NAMALWA (cell line): ENCODE measurements around the gene C16orf92.
"Not testable (repeated sequence)": the region's sequence is repeated elsewhere in the genome, so short reads cannot be mapped to it uniquely, and the experiment has no call there.

Experiments
- DNase-seq: peaks from one replicate; pipeline ENCODE4 v3.0.0-alpha.2; 2015; ENCODE audit warnings: low spot score

The C16orf92 gene

DNA sequence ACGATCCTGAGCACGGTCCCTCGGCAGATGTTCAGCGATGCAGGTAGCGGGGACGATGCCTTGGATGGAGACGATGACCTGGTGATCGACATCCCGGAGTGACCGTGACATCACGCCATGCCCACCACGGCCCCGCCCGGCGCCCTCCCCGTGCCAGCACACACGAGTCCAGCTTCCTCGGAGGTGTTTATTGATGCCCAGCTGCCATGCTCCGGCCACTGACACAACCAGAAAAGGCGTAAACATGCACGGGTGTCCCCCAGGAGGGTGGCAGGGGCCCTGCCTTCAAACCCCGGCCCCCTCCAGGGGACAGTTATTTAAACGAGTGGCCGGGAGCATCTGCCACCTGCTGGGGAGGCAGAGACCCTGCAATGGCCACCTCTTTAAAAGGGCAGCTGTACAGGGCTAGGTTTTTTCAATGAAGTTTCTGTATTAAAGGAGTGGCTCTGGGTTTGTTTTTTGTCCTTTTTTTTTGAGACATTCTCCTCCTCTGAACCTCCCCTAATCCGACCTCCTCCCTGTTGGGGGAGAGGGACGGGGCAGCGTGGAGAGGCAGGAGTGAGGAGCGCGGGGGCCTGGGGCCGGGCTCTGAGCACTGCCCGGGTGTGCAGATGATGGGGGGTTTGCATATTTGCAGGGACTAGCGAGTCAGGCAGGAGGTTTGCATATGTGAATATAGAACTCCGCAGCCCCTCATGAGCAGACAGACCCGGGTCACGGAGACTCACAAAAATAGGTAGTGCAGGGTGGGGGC is 17.5 kb upstream of the C16orf92 start:
- DNase-seq: peak; percentile 68

DNA sequence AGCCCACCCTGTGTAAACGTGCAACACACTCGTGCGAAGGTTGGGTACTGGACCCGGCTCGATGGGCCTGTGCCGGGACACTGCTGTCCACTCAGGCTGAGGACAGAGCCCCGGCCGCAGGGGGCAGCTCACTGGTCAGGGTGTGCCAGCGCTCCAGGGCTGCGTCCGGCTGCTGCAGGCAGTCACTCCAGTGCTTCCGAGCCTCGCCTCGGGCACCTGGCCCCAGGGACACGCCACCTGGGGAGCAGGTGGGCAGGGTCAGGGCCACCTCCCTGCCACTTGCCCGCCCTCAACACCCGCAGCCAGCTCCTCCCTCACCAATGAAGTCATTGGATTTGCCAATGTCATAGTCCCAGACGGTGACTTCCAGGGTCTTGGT is 16.9 kb upstream of the C16orf92 start:
- no peak for DNase-seq

DNA sequence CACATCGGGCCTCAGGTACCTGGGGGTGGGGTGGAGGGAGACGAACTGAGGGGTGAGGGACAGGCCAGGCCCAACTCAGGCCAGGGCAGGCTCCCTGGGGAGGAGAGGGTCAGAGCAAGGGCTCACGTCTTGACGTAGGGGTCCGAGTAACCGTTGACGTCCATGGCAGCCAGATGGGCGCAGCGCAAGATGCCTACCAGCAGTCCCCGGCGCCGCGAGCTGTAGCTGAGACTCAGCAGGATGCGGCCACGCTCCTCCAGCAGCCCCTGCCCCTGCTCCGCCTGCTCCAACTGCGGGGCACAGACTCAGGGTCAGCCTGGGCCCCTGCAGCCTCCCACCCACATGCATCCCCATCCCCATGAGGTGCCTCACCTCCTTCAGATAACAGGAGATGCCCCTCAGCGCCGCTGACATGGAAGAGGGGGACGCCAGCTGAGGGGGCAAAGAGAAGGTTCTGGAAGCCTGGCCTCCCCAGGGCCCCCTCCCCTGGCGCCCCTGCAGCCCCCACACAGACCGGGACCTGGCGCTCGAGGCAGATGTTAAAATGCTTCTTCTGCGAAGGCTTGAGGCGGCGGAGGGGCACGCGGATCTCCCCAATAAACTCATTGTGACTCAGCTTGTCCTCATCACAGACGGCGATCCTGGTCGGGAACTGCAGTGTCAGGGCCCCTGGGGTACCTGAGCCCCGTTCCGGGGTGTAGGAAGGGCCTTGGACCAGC is 16.2 kb upstream of the C16orf92 start:
- no peak for DNase-seq

DNA sequence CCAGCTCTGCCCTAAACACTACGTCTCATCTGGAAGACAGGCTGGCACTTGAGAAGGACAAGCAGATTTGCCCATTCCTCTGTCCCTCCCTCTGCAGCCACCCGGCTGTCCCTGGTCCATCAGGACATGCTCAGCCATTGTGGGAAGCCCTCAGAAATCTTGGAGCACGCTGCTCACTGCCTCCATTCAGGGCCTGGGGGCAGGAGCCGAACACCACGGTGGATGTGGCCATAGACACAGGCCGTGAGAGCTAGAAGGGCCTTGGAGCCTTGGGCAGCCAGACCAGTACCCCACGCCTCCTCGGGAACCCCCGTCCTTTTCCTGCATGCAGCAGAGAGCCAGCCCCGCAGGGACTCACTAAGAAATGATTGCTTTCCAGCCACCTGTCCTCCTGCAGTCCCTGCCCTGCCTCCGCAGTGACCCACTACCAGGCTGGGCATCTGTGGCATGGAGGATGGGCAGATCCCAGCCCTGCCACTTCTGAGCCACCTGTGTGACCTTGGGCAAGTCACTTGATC is 15.6 kb upstream of the C16orf92 start:
- DNase-seq: no peak

DNA sequence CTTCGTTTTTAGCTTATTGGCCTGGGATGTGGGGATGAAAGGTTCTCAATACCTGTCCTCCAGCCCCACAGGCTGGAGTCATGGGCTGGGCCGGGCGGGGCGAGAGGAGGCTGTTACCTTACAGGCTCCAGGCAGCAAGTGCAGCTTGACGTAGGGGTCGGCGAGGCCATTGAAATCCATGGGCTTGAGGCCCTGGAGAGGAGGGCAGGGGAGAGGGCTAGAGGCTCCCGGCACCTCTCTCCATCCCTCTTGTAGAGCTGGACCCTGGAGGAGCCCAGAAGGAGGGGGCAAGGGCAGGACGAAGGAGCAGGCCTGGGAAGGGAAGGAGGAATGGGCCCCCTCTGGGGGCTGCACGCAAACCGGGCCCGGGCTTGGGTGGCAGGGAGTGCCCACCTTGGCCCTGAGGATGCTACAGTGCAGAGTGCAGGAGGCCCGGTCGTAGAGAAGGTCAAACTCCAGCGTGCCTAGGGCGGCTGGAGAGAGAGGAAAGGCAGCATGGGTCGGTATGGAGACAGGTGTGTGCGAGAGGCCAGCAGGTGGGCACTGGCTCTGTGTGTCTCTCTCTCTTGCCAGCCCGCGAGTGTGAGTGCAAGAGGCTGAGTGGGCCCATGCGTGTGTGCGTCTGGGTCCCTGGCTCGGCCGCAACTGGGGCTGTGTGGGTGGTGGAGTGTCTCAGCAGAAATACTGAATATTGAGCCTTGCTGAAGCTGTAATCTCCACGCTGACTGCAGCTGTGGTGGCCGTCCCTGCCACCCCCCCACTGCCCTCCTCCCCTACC is 13.7 kb upstream of the C16orf92 start:
- no peak for DNase-seq

DNA sequence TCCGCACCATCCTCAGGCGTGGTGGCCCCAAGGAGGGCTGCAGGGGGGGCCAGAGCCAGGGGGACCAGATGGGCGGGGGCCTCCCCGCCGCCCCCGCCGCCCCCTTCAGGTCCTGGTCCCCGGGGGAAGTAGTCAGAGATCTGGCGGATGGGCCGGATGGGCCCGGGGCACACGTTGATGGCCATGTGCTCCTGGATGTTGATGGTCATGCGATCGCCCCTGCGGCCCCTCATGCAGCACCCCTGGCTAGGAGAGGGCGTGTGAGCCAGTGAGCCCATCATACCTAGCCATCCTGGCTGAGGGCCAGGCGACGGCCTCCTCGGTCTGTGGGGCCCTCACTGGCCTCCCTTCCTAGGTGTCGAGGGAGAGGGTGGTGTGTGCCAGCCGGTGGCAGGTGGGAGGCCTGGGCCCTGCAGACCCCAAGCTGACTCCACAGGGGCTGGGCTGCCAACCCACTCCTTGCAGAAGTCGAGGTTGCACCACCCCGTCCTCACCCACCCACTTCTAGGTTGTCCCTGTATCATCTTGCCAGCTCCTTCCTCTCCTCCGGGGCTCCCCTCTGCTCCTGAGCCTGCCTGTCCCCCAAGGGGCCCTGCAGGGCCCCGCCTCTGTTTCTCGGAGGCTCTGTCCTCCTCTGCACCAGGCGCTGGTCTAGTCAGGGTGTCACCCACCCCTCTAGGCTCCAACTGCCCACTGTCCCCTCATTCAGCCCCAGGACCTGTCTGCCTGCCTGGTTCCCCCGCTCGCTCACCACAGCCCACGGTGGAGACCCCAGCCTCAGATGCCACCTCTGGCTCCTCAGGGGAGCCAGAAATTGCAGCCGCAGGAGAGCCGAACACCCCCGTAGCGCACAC is 12.8 kb upstream of the C16orf92 start:
- no peak for DNase-seq

DNA sequence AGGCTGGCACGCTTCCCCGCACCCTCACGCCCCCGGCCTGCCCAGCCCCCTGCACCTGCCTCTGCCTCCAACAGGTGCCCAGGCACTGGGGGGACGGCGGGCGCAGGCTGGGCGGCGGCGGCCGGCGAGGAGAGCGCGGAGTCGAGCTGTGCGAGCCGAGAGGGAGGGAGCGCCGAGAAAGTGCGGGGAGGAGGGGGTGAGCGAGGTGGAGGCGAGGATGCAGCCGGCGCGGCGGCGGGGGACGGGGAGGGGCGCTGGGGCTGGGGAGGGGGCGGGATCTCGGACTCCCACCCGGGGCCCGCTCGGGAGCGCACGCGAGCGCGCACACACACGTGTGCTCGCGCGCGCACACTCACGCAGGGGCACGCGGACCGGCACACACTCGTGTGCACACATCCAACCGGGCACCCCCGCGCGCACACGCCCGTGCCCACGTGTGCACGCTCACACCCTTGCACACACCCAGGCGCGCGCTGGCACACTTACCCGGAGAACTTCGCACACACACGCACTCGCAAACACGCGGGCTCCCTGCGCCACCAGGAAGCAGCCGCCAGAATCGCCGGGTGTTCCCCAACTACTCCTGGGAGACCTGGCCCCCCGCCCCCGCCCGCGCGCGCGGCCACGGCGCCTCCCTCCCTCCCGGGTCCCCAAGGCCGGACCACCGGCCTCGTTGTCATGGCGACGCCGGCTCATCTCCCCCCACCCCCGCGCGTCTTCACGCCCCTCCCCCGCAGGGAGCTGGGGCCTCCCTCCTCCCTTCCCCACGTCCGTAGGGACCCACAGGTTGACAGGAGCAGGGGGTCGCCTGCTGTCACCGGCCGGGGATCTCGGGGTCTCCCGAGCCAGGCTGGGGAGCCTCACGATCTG is 11.9 kb upstream of the C16orf92 start, which contains the start of gene DOC2A:
Gene DOC2A (minus strand): TSS at position 184 of the 870 bp plus-strand sequence. CDS start 805 bp downstream, outside the sequence.
- no peak for DNase-seq

DNA sequence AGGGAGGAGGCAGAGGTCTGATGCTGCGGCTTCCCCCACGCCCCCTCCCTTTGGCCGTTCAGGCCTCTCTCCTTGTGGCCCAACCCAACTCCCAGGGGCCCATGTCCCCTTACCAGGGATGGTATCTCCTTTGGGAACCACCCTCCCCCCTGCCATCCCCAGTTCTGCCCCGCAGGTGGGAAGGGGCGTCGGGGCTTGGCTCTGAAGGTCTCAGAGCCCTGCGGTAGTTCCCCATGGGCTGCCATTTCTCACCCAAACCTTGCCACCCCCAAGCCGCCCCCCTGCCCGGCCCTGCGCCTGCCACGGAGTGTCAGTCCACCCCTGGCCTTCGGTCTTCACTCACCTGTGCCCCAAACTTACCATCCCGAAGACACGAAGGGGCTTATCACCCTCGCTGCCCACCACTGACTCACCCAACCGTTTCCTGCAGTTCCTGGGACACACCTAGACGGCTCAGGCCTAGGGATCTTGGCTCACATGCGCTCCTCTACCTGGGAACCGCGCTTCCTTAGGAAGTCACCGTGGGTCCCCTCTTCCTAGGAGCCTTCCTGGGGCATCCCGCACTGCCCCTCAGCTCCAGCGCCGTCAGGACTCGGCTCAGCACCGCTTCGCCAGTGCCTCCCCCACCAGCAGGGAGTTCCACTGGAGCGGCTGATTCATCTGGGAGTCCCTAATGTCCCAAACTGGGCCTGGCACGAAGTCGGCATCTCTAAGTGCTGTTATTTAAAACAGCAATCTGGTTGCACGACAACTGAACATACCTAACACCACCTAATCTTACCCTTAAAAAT is 11.1 kb upstream of the C16orf92 start:
- no peak for DNase-seq

DNA sequence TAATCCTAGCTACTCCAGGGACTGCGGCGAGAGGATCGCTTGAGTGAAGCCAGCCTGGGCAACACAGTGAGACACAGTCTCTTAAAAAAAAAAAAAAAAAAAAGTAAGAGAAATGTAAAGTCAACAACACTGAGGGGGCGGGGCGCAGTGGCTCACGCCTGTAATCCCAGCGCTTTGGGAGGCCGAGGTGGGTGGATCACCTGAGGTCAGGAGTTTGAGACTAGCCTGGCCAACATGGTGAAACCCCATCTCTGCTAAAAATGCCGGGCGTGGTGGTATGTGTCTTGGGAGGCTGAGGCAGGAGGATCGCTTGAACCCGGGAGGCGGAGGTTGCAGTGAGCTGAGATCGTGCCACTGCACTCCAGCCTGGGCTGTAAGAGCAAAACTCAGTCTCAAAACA is 10.4 kb upstream of the C16orf92 start:
- not testable (repeated sequence) for DNase-seq

DNA sequence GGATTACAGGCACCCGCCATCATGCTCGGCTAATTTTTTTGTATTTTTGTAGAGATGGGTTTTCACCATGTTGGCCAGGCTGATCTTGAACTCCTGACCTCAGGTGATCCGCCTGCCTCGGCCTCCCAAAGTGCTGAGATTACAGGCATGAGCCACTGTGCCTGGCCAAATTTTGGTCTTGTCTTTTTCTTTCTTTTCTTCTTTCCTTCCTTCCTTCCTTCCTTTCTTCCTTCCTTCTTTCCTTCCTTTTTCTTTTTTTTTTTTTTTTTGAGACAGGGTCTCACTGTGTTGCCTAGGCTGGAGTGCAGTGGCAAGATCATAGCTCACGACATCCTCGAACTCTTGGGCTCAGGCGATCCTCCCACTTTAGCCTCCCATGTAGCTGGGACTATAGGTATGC is 7.5 kb upstream of the C16orf92 start:
- DNase-seq: not testable (repeated sequence)

DNA sequence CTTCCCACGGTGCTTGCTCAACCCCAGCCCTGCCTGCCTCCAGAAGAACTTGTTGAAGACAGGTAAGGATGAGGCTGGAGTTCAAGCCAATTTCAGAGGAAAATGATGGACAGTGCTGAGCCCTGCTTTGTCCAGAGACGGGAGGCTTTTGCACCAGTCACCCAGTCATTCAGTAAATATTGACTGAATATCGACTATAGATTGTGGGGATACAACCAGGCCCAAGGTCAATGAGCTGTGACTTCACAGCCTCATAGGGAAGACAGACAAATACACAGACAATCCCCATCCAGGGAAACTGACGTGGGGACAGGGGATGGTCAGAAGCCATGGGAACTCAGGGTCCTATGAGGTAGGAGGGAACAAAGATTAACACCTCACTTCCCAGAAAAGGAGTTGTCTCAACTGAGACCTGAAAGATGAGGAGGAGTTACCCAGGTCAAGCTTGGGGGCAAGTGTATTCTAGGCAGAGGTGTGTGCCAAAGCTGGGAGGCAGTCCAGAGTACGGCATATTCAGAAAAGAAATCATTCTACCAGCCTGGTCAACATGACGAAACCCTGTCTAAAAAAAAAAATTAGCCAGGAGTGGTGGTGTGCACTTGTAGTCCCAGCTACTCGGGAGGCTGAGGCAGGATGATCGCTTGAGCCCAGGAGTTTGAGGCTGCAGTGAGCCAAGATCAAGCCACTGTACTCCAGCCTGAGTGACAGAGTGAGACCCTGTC is 6.3 kb upstream of the C16orf92 start:
- no peak for DNase-seq

DNA sequence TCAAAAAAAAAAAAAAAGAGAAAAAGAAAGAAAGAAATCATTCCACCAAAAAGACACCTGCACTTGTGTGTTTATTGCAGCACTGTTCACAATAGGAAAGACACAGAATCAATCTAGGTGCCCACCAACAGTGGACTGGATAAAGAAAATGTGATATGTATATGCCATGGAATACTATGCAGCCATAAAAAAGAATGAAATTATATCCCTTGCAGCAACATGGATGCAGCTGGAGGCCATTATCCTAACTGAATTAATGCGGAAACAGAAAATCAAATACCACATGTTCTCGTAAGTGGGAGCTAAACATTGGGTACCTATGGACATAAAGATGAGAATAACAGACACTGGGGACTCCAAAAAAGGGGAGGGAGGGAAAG is 5.7 kb upstream of the C16orf92 start:
- no peak for DNase-seq

DNA sequence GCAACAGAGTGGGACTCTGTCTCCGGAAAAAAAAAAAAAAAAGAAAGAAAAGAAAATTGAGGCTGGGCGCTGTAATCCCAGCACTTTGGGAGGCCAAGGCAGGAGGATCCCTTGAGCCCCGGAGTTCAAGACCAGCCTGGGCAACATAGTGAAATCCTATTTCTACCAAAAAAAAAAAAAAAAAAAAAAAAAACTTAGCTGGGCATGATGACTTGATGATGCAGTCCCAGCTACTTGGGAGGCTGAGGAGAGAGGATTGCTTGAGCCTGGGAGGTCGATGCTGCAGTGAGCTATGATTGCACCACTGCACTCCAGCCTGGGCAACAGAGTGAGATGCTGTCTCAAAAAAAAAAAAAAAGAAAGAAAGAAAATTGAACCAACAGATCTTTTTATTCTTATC is 5.1 kb upstream of the C16orf92 start:
- not testable (repeated sequence) for DNase-seq

DNA sequence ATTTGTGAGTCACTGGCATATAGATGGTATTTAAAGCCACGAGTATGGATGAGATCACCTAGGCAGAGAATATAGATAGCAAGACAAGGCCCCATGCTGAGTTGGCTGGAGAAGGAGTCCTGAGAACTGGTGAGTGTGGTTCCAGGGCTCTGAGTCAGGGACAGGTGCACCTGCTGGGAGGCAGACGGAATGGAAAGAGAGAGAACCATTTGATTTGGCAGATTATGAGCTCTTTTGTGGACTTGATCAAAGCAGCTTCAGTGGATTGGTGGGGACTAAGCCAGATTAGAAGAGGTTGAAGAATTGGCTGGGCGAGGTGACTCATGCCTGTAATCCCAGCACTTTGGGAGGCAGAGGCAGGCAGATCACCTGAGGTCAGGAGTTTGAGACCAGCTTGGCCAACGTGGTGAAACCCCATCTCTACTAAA is 4.3 kb upstream of the C16orf92 start:
- DNase-seq: no peak

DNA sequence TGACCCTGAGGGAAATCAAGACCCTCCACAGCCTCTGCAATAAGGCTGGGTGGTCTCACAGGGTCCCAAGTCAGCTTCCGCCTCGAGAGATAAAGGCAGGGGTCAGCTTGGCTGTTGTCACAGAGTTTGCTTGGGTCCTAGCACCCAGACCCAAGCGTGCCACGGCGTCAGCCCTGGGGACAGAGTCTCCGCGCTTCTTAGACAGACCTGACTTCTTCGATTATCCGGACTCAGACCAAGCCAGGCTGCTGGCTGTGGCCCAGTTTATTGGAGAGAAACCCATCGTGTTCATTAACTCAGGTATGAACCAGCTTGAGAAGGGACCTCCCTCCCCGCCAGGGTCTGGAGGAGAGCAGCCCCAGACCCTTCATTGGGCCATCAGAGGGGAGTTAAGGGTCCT is 588 bp downstream of the C16orf92 start:
- no peak for DNase-seq

DNA sequence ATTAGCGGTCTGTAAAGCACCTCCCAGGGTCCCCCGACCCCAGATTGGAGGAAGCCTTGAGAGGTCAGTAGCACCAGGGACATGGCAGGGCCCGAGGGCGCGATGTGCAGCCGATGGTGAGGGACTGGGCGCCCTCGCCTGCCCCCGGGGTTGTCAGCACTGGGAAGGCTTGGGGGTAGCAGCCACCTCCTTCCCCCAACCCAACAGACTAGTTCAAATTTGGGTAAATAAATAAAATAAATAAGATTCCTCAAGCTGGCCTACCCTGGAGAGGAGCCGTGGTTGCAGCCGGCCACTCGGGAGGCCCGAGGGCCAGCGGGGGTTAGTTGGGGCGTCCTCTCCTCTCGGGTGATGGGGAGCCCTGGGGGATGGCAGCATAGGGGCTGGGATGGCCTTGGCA is 1.5 kb downstream of the C16orf92 start:
- DNase-seq: no peak

DNA sequence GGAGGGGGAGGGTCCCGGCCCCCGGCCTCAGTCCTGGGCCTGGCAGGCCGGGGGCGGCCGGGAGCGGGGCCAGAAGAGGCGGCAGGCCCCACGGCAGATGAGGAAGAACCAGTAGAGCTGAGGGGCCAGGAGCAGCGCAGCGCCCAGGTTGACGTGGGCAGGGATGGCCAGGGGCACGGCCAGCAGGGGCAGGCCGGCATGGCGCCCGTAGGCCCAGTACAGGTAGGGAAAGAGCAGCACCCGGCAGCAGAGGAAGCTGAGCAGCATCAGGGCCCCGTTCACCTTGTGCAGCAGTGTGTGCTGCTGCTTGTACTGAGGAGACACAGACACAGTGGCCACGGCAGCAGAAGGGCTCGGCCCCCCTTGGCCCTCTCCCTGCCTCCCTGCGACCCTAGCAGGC is 2.2 kb downstream of the C16orf92 start:
- DNase-seq: no peak

DNA sequence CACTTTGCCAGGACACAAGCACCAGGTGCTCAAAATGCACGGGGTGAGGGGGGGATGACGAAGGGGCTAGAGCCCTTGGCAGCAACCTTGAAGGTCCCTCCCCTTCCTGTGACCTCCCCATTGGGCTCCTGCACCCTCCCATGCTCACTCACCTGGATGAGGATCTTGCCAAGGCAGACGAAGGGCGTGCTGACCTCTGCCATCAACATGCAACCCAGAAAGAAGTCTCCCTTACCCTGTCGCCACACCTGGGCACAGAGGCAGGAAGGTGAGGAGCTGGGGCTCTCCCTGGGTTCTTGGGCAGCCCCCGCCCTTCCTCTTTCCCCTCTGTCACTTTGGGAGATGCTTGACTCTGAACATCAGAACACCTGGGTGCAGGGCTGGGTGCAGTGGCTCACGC is 2.6 kb downstream of the C16orf92 start:
- no peak for DNase-seq

DNA sequence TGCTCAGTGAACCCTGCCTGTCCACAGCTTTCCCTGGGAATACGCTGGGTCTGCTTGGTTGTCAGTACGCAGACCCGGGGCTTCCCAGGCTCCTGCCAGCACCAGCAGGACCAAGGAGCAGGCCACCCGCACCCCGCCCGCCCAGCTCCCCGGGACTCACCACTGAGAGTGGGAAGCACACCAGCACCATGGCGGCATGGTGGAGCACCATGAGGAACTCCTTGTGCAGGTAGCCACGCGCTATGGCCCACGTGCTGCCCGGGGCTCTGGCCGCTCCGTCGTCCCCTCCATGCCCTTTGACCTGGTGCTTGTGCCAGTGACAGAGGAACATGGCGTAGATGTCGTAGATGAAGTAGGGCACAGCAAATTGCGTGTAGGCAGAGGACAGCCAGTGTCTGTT is 3.5 kb downstream of the C16orf92 start:
- no peak for DNase-seq
